Ascending aorta (tissue), 2 donors: ENCODE data around the gene TRIM65. TPM values are rescaled to one million over a fixed set of nuclear protein-coding genes. Genes with fewer than 3 reads are reported as not detected.
"Not testable (repeated sequence)": the region's sequence is repeated elsewhere in the genome, so short reads cannot be mapped to it uniquely, and the experiment has no call there.

ENCODE experiments used
- DNase-seq, 2 donors: peaks; one replicate each; pipeline ENCODE4 v3.0.0-alpha.2; 2019; ENCODE audit warnings: low spot score in 2 of 2
- H3K27ac ChIP-seq, 2 donors: fragments of 200-600 bp; sonication (generic); one replicate each; pipeline ENCODE4 v1.5.1; 2016 to 2017; ENCODE audit warnings: mild to moderate bottlenecking in 1 of 2
- H3K27me3 ChIP-seq: fragments of 200-600 bp; sonication (generic); one replicate; pipeline ENCODE4 v1.5.1; 2017
- H3K36me3 ChIP-seq, 2 donors: fragments of 200-600 bp; sonication (generic); one replicate each; pipeline ENCODE4 v1.5.1; 2016
- H3K4me1 ChIP-seq, 2 donors: fragments of 200-600 bp; sonication (generic); one replicate each; pipeline ENCODE4 v1.5.1; 2016 to 2017; ENCODE audit warnings: mild to moderate bottlenecking in 1 of 2
- H3K4me3 ChIP-seq, 2 donors: fragments of 200-600 bp; sonication (generic); one replicate each; pipeline ENCODE4 v1.5.1; 2016 to 2017; ENCODE audit warnings: mild to moderate bottlenecking in 1 of 2
- H3K9me3 ChIP-seq, 2 donors: fragments of 200-600 bp; sonication (generic); one replicate each; pipeline ENCODE4 v1.5.1; 2016
- intact Hi-C: fragments of 100-400 bp; cut with DNase I; formaldehyde crosslinking; loops from one replicate; pipeline ENCODE4 v1.15.1; 2023
- total RNA-seq: library from RNA; depleted of rRNA; stranded (reverse); fragments of >200 nt; gene quantifications from one replicate; pipeline ENCODE4 v1.1.0, GENCODE V29; 2016
- TF ChIP-seq, protein P1 (sequence below), 3 experiments: fragments of 200-600 bp in 2 of 3; fragments of 450-650 bp in 1 of 3; sonication (generic) in 2 of 3; IDR thresholded peaks; one replicate each; pipeline ENCODE4 v1.5.1; 2016 to 2019; ENCODE audit warnings: antibody characterized with exemption in 3 of 3, mild to moderate bottlenecking in 1 of 3, moderate library complexity in 1 of 3

TRIM65 gene
- total RNA-seq, 1 donor from 2014 or later, result 43.3 TPM

- H3K9me3 ChIP-seq, intact Hi-C loops, H3K27me3 ChIP-seq, DNase-seq, H3K36me3 ChIP-seq, H3K4me3 ChIP-seq: not testable (repeated sequence)
- Histone ChIP-seq H3K4me1 (peaks cover 6 to 20% of the 10 kb centered on the region in 2 donors), H3K27ac (peak overlapping the region; percentile 45 to 52)
These were observed 31.9 kb downstream of the TRIM65 start for GRCh38 chr17:75864887-75865286.

- no peak for DNase-seq
These were observed 32.3 kb downstream of the TRIM65 start for GRCh38 chr17:75864448-75864871.

GRCh38 chr17:75861927-75862317, 34.8 kb downstream of the TRIM65 start:
- H3K9me3 ChIP-seq, result no peaks in the 10 kb centered on the region
- H3K27me3 ChIP-seq, result no peaks in the 10 kb centered on the region
- no peak for DNase-seq
- H3K36me3 ChIP-seq, result no peaks in the 10 kb centered on the region
- H3K27ac ChIP-seq, result peak overlapping the region; percentile 23 to 42
- TF ChIP-seq, protein P1, sequence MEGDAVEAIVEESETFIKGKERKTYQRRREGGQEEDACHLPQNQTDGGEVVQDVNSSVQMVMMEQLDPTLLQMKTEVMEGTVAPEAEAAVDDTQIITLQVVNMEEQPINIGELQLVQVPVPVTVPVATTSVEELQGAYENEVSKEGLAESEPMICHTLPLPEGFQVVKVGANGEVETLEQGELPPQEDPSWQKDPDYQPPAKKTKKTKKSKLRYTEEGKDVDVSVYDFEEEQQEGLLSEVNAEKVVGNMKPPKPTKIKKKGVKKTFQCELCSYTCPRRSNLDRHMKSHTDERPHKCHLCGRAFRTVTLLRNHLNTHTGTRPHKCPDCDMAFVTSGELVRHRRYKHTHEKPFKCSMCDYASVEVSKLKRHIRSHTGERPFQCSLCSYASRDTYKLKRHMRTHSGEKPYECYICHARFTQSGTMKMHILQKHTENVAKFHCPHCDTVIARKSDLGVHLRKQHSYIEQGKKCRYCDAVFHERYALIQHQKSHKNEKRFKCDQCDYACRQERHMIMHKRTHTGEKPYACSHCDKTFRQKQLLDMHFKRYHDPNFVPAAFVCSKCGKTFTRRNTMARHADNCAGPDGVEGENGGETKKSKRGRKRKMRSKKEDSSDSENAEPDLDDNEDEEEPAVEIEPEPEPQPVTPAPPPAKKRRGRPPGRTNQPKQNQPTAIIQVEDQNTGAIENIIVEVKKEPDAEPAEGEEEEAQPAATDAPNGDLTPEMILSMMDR (IDR thresholded peaks at IDR 0.05), result no peak
- H3K4me1 ChIP-seq, result peaks cover 0 to 6% of the 10 kb centered on the region in 2 donors
- H3K4me3 ChIP-seq, result no peak overlapping the region
- intact Hi-C loops, result no loop called here

More at GRCh38 chr17:75864448-75864871, 32.3 kb downstream of the TRIM65 start:
- intact Hi-C loops, result no loop called here
- Histone ChIP-seq H3K27me3 (no peaks in the 10 kb centered on the region), H3K4me3 (no peak overlapping the region), H3K4me1 (peaks cover 4 to 16% of the 10 kb centered on the region in 2 donors), H3K27ac (peak overlapping the region; percentile 45 to 52), H3K9me3 (no peaks in the 10 kb centered on the region), H3K36me3 (no peaks in the 10 kb centered on the region)
- TF ChIP-seq, protein P1 (IDR thresholded peaks at IDR 0.05), result no peak

DNA sequence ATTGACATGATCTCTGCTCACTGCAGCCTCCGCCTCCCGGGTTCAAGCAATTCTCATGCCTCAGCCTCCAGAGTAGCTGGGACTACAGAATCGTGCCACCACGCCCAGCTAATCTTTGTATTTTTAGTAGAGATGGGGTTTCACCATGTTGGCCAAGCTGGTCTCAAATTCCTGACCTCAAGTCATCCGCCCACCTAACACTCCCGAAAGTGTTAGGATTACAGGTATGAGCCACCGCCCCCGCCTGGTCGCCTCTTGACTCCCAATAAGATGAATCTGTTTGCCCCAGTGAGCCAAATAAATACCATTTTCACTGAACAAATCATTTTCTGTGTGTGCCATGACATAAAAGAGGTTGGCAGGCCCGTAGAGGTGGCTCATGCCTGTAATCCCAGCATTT, 37.4 kb downstream of the TRIM65 start:
- H3K27me3 ChIP-seq, intact Hi-C loops, H3K9me3 ChIP-seq, DNase-seq, H3K36me3 ChIP-seq, H3K4me3 ChIP-seq: not testable (repeated sequence)
- peak overlapping the region in 1 of 2 donors; percentile 26 for H3K27ac ChIP-seq
- peaks cover 0 to 11% of the 10 kb centered on the region in 2 donors for H3K4me1 ChIP-seq

DNA sequence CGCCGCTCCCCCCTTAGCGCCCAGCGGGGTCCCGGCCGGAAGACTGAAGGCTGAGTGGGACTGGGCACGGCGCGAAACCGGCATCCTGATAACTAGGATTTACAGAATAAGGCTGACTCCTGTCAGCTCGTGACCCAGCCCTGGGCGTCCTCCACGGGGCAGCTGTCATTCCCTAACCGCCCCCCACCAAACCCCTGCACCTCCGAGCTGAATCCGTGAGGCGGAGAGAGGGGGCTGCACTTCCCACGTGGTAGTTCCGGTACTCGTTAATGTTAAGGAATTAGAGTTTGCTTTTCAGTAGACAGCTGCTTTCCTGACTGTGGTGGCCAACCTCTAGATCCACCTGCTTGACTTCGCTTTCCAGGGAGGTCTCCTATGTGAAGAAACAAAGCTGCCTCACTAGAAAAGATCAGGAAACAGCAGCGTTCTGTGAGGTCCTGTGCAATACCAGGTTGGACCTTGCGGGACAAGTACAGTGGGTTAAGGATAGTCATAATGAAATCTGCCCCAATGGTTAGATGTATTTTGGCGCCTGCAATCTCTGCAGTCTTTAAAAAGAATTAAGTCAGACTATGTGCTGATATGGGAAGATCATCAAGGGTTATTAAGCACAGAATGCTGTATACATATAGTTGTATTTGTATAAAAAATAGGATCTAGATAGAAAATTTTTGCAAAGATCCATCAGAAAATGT, 40.5 kb downstream of the TRIM65 start:
- no peak for DNase-seq
- H3K4me1 ChIP-seq, result peaks cover 3 to 17% of the 10 kb centered on the region in 2 donors
- peak overlapping the region; percentile 95 to 98 for H3K27ac ChIP-seq
- H3K27me3 ChIP-seq, result no peaks in the 10 kb centered on the region
- TF ChIP-seq, protein P1 (IDR thresholded peaks at IDR 0.05), result no peak
- H3K4me3 ChIP-seq, result peak overlapping the region; percentile 56 to 87
- H3K36me3 ChIP-seq, result peaks cover 9 to 10% of the 10 kb centered on the region in 2 donors
- no peaks in the 10 kb centered on the region for H3K9me3 ChIP-seq
- intact Hi-C loops, result no loop called here

GRCh38 chr17:75855310-75856061, 41.3 kb downstream of the TRIM65 start, which contains the start of gene WBP2:
TSS of gene WBP2 (minus strand) at chr17:75855335. CDS start at chr17:75855297, 38 bp downstream.
- peak within 1 kb of the TSS; percentile 56 to 87 for H3K4me3 ChIP-seq
- H3K27me3 ChIP-seq, result no peaks in the 10 kb centered on the region
- peaks cover 3 to 17% of the 10 kb centered on the region in 2 donors for H3K4me1 ChIP-seq
- H3K36me3 ChIP-seq, result peaks cover 16 to 18% of the 10 kb centered on the region in 2 donors
- H3K9me3 ChIP-seq, result no peaks in the 10 kb centered on the region
- peak; percentile 99 to 100 for DNase-seq
- TF ChIP-seq, protein P1 (IDR thresholded peaks at IDR 0.05), result peak; percentile 63 to 84 (median 68)
- H3K27ac ChIP-seq, result peak within 1 kb of the TSS; percentile 95 to 98
- intact Hi-C loops, result loop anchor here (1.0 to 2.0 kb wide), 4 partner anchors 17 to 71 kb away; partner anchors contain the start of genes TRIM65 and UNK
